ENCODE data around the gene RCOR2. TPM values are rescaled to one million over a fixed set of nuclear protein-coding genes. Genes with fewer than 3 reads are reported as not detected.

Gene RCOR2
- total and polyA plus RNA-seq, 2 donors (not counting 1 experiment from before 2014, with no cell fraction given) = 1.8 to 5.6 TPM

DNA sequence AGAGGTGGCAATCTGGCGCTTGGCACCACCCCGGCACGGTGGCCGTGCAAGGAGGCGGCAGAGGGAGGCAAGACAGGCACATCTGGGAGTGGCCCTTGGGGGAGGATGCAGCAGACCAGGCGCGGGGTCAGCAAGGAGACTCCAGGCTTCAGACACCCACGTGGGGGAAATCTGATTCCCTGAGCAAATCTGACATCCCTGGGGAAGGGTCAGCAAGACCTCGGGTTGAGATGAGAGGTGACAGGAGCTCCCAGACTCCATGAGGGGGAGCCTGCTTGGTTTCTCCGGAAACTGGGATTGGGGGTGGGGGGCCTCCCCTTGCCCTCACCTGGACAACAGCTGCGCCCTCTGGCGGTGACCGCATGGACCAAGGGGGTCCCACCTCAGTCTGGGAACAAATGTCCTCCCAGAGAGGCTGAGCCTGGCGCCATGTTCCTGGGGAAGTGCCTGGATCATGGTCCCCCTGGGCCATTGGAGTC is 4.0 kb upstream of the RCOR2 start:
- Histone ChIP-seq H3K9me3 (ENCODE audit: control insufficient read depth, insufficient read depth, low read depth, low read length) (no peaks in the 10 kb centered on the region), H3K4me3 (replicated peaks in 1 of 4; ENCODE audit: control extremely low read depth in 1 of 4, insufficient read depth in 1 of 4, low read depth in 3 of 4, low read length in 4 of 4) (no peak overlapping the region), H3K27ac (ENCODE audit: insufficient read depth, low read length) (no peak overlapping the region), H3K27me3 (ENCODE audit: control insufficient read depth, insufficient read depth, low read length) (peaks cover 6% of the 10 kb centered on the region), H3K4me1 (ENCODE audit: control insufficient read depth, extremely low read depth, insufficient read depth, low read length) (peaks cover 19% of the 10 kb centered on the region), H3K36me3 (ENCODE audit: control insufficient read depth, insufficient read depth, low read length) (no peaks in the 10 kb centered on the region), H3K9ac (ENCODE audit: insufficient read depth, low read length) (no peak overlapping the region), H3K4me2 (ENCODE audit: extremely low read depth, insufficient read depth, low read length) (no peak overlapping the region), H2AFZ (ENCODE audit: low read length) (no peak overlapping the region), H4K20me1 (ENCODE audit: control insufficient read depth, extremely low read depth, insufficient read depth, low read length) (no peaks in the 10 kb centered on the region), H3K79me2 (ENCODE audit: control insufficient read depth, insufficient read depth, low read length) (no peaks in the 10 kb centered on the region)
- no peak for TF ChIP-seq EZH2 (IDR thresholded peaks at IDR 0.05; ENCODE audit: low read length, missing control alignments)
- TF ChIP-seq, protein P1, sequence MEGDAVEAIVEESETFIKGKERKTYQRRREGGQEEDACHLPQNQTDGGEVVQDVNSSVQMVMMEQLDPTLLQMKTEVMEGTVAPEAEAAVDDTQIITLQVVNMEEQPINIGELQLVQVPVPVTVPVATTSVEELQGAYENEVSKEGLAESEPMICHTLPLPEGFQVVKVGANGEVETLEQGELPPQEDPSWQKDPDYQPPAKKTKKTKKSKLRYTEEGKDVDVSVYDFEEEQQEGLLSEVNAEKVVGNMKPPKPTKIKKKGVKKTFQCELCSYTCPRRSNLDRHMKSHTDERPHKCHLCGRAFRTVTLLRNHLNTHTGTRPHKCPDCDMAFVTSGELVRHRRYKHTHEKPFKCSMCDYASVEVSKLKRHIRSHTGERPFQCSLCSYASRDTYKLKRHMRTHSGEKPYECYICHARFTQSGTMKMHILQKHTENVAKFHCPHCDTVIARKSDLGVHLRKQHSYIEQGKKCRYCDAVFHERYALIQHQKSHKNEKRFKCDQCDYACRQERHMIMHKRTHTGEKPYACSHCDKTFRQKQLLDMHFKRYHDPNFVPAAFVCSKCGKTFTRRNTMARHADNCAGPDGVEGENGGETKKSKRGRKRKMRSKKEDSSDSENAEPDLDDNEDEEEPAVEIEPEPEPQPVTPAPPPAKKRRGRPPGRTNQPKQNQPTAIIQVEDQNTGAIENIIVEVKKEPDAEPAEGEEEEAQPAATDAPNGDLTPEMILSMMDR (conservative IDR thresholded peaks at IDR 0.05 in 1 of 2, IDR thresholded peaks at IDR 0.05 in 1 of 2; ENCODE audit: low read depth in 1 of 2, low read length in 2 of 2) = peak; percentile 34 to 46
- DNase-seq (ENCODE audit: low read depth in 2 of 2) = no peak

DNA sequence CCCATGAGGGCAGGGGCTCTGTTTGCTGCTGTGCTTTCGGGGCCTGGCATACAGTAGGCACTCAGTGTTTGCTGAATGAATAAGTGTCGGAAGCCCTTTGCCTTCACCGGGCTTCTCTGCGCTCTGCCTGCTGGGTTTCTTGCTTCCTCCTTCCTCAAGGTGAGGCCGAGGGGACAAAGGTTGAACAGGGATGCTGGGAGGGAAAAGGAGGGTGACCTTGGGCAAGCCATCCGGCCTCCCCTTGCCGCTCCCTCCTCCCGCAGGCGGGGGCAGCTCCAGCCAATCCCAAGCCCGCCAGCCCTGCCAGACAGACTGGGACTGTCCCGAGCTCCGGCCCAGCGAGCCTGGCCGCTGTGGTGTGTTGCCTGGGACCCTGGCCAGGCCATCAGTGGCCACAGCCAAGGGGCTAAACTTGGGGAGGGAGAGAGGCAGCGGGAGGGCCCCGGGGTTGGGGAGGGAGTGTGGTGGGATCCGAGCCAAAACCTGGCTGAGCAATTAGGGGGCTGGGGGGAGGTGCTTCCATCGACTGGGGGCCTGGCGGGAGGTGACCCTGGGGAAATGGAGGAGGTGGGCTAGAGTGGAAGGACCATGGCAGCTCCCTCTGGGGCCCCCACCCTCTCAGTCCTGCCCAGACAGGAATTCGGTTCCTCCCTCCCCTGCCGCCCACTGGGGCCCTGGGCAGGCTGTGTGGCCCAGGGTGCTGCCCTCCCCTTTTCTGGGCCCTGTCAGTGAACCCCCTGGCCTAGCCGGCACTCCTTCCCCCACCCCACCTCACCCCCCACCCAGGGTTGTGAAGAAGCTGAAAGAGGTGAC is 3.4 kb upstream of the RCOR2 start:
- Histone ChIP-seq H3K27ac (ENCODE audit: insufficient read depth, low read length) (no peak overlapping the region), H3K27me3 (ENCODE audit: control insufficient read depth, insufficient read depth, low read length) (peaks cover 6% of the 10 kb centered on the region), H3K9ac (ENCODE audit: insufficient read depth, low read length) (no peak overlapping the region), H3K4me3 (replicated peaks in 1 of 4; ENCODE audit: control extremely low read depth in 1 of 4, insufficient read depth in 1 of 4, low read depth in 3 of 4, low read length in 4 of 4) (no peak overlapping the region), H3K79me2 (ENCODE audit: control insufficient read depth, insufficient read depth, low read length) (no peaks in the 10 kb centered on the region), H3K4me2 (ENCODE audit: extremely low read depth, insufficient read depth, low read length) (peak overlapping the region; percentile 45), H2AFZ (ENCODE audit: low read length) (peak overlapping the region; percentile 23), H3K9me3 (ENCODE audit: control insufficient read depth, insufficient read depth, low read depth, low read length) (no peaks in the 10 kb centered on the region), H3K36me3 (ENCODE audit: control insufficient read depth, insufficient read depth, low read length) (no peaks in the 10 kb centered on the region), H3K4me1 (ENCODE audit: control insufficient read depth, extremely low read depth, insufficient read depth, low read length) (peaks cover 19% of the 10 kb centered on the region), H4K20me1 (ENCODE audit: control insufficient read depth, extremely low read depth, insufficient read depth, low read length) (no peaks in the 10 kb centered on the region)
- TF ChIP-seq, protein P1 (conservative IDR thresholded peaks at IDR 0.05 in 1 of 2, IDR thresholded peaks at IDR 0.05 in 1 of 2; ENCODE audit: low read depth in 1 of 2, low read length in 2 of 2) = no peak
- no peak for TF ChIP-seq EZH2 (IDR thresholded peaks at IDR 0.05; ENCODE audit: low read length, missing control alignments)
- DNase-seq (ENCODE audit: low read depth in 2 of 2) = peak in 1 of 2 donors; percentile 25

DNA sequence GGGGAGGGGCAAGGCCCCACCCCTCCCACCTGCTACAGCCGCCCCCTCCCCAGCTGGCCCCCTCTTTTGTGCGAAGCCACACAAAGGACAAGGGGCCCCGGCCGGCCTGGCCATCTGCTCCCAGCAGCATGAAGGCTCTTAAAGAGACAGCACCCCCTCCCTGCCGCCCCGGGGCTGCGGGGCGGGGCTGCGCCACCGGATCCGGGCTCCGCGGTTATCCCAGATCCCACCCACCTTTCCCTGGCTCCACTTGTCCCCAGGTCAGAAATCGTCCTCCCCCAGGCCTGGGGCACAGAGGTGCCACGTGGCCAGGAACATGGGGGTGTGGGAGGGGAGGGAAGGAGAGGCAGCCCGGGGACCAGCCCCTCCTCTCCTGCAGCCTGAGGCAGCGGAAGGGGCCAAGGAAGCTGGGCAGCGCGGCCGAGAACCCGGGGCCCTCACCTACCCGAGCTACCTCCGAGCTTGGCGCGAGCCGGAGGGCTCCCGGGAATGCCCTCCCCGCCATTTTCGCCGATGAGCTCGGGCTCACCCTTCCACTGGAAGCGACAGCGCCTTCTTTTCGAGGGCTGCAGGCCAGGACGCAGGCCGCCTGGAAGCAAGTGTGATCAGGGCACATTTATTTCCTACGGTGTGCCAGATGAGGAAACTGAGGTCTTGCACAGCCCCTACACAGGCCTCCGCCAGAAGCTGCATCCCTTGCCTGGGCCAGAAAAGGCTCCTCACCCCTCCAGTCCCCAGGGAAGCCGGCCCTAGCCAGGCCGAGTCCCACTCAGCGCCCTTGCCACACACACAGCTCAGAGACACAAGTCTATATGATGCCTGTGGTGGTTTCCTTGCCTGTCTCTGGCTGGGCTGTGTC is 2.5 kb upstream of the RCOR2 start:
- no peaks in the 10 kb centered on the region for H3K36me3 ChIP-seq (ENCODE audit: control insufficient read depth, insufficient read depth, low read length)
- peaks cover 19% of the 10 kb centered on the region for H3K4me1 ChIP-seq (ENCODE audit: control insufficient read depth, extremely low read depth, insufficient read depth, low read length)
- peak in 1 of 2 donors; percentile 26 for DNase-seq (ENCODE audit: low read depth in 2 of 2)
- H3K9ac ChIP-seq (ENCODE audit: insufficient read depth, low read length) = peak overlapping the region; percentile 4
- no peaks in the 10 kb centered on the region for H3K9me3 ChIP-seq (ENCODE audit: control insufficient read depth, insufficient read depth, low read depth, low read length)
- H3K4me3 ChIP-seq (replicated peaks in 1 of 4; ENCODE audit: control extremely low read depth in 1 of 4, insufficient read depth in 1 of 4, low read depth in 3 of 4, low read length in 4 of 4) = peak overlapping the region in 1 of 4 experiments; percentile 34
- no peak for TF ChIP-seq EZH2 (IDR thresholded peaks at IDR 0.05; ENCODE audit: low read length, missing control alignments)
- TF ChIP-seq, protein P1 (conservative IDR thresholded peaks at IDR 0.05 in 1 of 2, IDR thresholded peaks at IDR 0.05 in 1 of 2; ENCODE audit: low read depth in 1 of 2, low read length in 2 of 2) = no peak
- H2AFZ ChIP-seq (ENCODE audit: low read length) = peak overlapping the region; percentile 51
- peaks cover 6% of the 10 kb centered on the region for H3K27me3 ChIP-seq (ENCODE audit: control insufficient read depth, insufficient read depth, low read length)
- H4K20me1 ChIP-seq (ENCODE audit: control insufficient read depth, extremely low read depth, insufficient read depth, low read length) = no peaks in the 10 kb centered on the region
- H3K4me2 ChIP-seq (ENCODE audit: extremely low read depth, insufficient read depth, low read length) = peak overlapping the region; percentile 71
- H3K27ac ChIP-seq (ENCODE audit: insufficient read depth, low read length) = no peak overlapping the region
- no peaks in the 10 kb centered on the region for H3K79me2 ChIP-seq (ENCODE audit: control insufficient read depth, insufficient read depth, low read length)
